GM19023 (cell line): Measurements from ENCODE around the gene GK.
"Not testable (repeated sequence)": the region's sequence is repeated elsewhere in the genome, so short reads cannot be mapped to it uniquely, and the experiment has no call there.

Source experiments
- ATAC-seq: cut with Tn5 transposase; IDR thresholded peaks from one replicate; pipeline ENCODE4 v1.9.1; 2021; ENCODE audit warnings: mild to moderate bottlenecking, moderate library complexity; ENCODE audit not compliant: unreplicated experiment

GK gene

DNA sequence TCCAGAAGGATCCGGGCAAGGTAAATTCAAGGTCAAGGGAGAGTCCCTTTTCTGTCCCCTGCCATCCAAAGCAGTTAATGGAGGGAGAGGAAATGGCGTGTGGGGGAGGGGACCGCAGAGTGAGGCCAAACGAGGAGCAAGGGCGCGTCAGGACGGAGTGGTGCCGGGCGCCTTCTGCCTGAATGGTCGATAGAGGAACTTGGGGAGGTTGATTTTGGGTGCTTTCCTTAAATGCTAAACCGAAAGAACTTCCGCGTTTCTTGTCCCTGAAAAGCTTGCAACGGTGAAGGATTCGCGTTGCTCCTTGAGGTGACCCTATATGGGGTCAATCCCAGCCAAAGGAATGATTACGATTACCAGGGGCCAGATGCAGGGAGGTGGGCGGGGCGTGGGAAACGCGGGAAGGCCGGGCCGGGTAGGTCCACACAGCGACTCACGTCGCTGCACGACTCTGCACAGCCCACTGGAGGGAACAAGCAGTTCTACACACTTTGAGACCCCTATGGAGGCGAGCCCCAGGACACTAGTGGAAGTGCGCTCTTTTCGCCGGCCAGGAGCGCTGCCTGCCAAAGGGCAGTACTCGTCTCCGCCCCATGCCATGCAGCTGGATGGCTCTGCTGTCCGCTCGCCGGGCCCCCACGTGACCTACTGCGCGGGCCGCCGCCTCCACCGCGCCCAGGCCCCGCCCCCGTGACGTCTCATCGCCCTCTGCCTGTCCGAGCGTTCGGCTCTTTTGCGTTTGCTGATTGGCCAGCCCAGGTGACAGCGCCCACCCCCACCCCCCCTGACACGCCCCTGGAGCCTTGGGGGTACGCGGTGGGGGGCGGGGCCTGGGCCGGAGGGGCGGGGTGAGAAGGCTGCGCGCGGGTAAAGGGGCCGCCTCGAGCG, 452 bp upstream of the GK start:
- peak; percentile 83 for ATAC-seq

DNA sequence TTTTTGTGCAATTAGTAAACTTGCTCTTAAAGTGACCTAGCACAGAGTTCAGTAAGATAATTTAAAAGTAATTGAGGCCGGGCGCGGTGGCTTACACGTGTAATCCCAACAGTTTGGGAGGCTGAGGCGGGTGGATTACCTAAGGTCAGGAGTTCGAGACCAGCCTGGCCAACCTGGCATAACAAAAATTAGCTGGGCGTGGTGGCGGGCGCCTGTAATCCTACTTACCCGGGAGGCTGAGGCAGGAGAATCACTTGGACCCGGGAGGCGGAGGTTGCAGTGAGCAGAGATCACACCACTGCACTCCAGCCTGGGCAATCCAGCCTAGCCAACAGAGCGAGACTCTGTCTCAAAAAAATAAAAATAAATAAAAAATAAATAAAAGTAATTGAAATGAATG, 1.2 kb downstream of the GK start:
- ATAC-seq, result not testable (repeated sequence)

DNA sequence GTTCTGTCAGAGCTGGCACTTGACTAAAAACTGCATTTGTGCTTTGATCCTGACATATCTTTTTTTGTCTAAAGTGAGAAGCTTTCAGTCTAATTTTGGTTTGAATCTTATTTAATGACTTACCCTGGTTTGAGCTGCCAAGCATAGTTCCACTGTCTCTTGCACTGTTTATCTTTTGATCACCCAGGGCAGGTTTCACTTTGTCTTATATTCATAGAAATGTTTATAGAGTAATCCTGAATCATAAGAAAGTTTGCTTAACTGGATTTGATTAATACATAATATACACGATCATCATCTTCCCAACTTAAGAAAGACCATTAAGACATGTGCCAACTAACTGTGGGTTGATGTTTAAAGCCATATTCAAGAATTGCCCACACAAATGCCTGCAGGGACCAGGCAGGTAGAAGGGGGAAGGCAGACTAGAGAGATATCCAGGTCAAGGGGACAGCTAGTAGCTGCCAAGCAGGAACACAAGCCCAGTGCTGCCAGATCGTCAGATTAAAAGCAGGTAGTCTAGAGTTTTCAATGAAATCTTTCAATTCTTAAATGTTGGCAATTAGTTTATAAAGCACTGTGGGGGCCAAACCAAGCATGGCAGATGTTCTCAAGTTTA, 1.9 kb downstream of the GK start:
- ATAC-seq, result no peak

DNA sequence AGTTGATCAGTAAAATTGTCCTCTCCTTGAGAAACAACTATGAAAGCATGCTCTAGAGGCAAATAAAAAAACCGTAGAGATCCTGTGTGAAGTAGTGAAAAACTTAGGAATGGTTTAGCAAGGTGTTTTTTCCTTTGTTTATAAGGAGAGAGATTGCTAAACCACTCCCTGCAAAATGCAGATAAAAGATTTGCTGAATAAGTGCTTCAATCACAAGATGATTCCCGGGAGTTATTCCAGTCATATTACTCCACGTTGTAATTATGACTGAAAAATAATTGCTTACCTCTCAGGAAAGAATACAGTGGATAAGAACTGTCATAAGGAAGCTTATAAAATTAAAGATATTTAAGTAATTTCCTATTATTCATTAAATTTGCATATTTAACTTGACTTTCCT, 2.8 kb downstream of the GK start:
- no peak for ATAC-seq

DNA sequence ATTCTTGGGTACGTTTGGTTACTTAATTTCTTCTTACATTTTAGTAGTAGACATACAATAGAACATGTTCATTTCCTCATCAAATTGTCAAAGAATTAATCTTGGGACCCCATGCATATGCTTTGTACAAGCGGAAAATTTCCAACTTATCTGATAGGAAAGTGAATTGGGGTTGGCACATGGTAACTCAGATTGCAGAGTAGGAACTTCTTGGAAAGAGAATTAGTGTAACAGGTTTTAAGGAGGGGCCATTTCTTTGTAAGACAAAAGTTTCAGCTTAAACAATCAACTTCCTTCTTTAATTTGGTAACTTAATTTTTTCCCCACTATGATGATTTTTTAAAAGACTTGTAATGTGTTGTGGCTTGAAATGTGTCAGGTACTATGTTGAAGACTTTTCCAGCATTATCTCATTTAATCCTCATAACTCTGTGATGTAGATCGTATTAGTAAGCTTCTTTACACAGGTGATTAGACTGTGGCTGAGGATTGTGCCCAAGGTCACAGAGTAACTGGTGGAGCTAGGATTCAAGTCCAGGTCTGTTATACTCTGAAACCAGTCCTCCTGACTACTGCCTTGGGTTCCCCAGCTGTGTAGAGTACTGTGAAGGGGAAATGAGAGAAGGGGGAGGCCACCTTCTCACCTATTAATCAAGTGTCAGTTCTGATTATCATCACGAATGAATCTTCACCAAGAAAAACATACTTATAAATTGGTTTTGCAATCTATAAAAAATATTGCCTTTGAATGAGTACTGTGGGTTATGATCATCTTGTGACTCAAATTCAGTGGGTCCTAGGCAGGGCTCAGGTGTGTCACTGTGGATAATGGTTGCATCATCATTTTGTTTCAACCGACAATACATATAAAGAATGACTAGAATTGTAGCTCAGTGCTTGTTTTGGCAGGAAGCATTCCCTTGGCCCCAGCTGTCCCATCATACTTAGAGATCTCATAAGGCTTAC, 4.3 kb downstream of the GK start:
- ATAC-seq, result no peak

DNA sequence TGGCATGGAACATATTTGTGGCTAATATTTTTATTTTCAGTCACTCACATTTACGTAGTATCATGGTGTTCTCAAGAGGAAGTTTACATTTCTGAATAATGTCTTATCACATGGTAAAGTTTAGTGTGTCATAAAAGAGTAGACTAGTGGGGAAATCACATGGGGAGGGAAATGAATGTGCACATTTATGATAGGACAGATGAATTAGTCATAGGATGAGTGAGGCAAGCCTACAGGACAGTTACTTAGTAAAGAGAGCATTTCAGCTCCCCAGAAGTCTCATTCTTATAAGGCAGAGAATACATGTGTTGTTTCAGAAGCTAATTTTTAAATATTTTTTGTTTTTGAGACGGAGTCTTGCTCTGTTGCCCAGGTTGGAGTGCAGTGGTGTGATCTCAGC, 6.2 kb downstream of the GK start:
- ATAC-seq, result no peak

DNA sequence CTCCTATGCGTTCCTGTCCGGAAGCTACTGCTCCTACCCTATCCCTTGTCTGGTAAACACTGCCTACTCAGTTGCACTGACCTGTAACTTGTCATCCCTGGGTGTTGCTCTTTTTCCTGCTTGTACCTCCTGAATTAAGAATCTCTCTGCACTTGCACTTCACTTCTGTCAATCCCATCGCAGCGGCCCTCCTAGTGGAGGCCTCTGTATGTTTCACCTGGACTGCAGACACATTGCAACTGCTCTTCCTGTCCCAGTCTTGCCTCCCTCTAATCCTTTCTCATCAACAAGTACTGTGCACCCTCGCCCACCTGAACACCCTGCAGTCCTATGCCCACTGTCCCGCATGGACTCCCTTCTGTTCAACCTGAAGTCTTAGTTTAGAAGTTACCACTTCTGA, 8.0 kb downstream of the GK start:
- no peak for ATAC-seq

DNA sequence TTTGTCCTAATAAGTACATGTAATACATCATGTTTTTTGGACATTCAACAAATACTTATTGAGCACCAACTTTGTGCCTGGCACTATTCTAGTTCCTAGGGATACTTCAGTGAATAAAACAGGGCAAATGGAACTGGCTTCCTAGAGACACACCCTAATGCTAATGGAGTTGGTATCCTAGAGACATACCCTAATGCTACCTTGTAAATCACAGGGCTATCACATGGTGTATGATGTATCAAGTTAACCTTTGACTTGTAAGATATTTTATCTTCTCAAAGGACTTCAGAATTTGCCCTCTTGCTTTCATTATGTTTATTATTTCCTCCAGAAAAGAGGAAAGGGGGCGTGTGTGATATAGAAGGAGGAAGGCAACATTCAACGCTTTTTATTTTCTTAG, 10.1 kb downstream of the GK start:
- ATAC-seq, result no peak

DNA sequence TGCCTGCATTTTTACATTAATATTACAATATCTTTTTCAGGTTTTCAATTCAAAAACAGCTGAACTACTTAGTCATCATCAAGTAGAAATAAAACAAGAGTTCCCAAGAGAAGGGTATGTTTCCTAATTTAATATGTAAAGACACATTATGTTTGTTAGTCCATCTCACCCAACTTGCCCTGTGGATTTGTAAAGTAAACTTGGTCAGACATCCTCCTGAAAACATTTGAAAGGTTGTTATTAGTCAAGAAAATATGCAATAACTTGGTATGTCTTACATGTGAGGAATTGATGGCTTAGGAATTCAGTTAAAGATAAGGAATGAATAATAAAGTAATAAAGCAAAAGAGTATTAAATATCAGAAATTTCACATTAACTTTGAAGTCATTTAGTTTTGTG, 12.2 kb downstream of the GK start:
- ATAC-seq, result no peak

DNA sequence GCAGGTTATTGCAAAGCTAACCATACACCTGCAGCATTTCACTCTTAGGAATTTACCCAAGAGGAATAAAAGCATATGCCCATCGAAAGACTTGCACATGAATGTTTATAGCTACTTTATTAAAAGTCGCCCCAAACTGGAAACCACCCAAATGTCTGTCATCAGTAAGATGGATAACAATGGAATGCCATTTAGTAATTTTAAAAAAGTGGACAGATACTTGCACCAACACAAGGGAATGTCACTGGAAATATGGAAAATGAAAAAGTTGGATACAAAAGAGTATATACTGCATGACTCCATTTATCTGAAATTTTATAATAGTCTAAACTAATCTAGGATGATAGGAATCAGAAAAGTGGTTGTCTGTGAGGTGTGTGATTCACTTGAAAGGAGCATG, 12.9 kb downstream of the GK start:
- no peak for ATAC-seq

DNA sequence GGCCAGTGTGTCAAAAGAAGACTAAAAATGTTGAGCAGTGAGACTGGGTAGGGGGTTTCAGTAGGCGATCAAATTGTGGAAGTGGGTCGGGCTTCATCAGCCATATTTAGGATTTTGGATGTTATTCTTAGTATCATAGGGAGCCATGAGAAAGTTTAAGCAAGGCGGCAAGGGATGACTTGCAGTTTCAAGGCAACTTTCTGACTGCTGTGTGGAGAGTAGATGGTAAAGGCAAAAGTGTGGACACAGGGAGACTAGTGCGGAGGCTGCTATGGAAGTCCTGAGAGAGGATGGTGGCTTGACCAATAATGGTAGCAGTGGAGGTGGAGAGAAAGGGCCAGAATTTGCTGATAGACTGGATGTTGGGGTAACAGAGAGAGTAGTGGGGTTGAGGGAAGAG, 15.4 kb downstream of the GK start:
- ATAC-seq, result no peak

DNA sequence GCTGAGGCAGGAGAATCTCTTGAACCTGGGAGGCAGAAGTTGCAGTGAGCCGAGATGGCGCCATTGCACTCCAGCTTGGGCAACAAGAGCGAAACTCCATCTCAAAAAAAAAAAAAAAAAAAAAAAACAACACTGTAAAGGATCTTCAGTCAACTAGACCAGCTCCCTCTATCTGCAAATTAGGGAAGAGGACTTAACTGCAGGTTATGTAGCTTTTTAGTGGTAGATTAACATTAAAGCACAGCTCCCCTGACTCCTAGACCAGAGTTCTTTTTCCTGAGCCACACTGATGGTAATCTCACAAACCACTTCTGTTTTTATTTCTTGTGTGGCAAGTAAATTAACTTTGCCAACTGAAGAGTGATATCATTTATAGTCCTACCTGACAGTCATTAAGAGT, 18.0 kb downstream of the GK start:
- not testable (repeated sequence) for ATAC-seq

DNA sequence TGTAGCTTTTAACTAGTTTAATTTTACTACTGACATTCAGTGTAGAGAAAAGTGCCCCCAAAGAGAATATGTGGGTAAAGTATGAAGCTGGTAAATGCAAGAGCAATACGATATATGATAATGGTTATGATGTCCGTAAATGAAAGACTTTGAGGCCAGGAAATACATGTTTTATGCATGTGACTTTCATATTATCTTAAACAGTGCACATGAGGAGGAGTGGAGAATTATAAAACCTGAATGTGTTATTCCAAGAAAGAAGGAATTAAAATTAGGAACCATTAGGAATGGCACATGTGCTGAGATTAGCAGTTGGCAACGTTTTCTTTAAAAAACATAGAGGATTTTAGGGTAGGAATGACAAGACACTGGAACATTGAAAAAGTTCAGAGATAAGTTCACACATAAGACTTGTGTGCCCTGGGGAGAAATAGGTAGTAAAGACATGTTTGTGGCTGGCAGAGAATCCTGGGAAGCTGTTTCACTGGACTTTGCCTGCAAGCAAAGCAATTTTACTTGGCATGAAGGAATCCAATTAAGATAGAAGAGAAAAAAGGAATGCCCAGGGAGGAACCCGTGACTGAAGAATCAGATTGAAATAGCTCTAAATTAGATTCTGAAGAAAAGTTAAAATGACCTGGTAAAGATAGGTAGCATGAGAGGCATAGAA, 20.0 kb downstream of the GK start:
- no peak for ATAC-seq

DNA sequence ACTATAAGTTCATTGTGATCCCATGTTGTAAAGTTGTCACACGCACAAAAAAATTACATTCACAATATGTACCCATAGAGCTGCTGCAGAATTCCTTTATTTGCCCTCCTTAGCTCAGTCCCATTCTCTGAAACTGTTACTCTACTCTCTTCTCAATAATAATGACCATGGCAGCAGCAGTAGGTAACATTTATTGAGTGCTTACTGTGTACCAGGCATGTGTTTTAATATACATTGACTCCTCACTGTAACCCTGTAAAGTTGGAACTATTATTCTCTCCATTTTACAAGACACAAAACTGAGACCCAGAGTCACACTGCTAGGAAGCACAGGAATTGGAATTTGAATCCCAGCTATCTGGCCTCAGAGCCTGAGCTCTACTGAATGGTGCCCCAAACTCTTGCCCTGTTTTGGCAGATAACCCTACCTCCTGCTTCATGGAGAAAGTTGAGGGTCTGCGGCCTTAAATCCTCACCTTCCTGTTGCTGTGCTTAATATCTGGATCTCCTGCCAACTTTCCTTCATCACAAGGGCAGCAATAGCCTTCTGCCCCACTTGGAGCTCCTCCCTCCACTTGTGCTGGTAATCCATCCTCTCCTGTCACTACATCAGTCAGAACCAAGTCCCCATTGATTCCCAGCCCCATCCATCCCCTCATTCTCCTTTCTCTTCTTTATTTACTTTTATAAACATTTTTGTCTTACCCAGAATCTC, 20.8 kb downstream of the GK start:
- no peak for ATAC-seq

DNA sequence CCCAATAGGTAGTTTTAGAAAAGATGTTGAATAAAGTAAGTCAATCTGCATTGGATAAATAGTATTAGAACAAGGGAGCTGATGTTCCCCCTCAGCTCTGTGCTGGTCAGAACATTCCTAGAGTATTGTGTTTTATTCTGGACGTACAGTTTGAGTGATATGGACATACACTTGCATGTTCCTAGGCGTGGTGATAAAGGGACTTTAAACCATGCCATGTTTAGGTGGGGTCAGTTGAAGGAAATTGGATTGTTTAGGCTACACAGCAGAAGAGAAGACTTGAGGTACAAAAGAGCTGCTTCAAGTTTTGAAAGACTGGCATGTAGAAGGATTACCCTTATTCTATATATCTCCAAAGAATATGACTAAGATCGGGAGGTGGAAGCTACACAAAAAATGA, 21.6 kb downstream of the GK start:
- ATAC-seq, result no peak

DNA sequence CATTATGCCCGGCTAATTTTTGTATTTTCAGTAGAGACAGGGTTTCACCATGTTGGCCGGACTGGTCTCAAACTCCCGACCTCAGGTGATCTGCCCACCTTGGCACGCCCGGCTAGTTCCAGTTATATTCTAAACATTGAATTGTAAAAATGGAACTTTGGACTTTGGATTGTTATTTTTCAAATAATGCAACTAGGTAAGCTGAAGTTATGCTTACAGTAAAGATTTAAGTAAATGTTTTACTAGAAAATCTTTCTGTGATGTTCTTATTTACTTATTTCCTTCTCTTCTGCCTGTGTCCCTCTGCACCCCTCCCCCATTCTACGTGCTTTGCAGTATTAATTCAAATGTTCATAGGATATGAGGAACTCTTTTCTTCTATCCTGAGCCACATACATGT, 26.1 kb downstream of the GK start:
- ATAC-seq, result no peak

DNA sequence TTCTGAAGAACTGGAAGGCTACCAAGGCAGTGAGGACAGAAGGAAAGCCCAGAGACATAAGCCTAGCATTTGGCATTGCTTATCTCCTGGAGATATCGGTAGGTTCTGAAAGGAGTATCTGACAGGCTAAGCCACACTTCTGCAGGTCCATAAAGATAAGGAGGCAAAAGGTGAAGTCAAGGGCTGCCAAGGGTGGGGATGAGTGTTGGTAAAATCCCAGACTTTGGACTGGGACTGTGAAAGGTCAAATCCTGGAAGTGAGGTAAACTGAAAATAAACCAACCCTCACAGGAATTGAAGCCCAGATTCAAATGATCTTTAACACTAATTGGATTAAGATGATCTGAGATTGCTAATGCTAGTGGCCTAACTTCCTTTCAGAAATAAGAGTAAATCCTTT, 27.4 kb downstream of the GK start:
- no peak for ATAC-seq

DNA sequence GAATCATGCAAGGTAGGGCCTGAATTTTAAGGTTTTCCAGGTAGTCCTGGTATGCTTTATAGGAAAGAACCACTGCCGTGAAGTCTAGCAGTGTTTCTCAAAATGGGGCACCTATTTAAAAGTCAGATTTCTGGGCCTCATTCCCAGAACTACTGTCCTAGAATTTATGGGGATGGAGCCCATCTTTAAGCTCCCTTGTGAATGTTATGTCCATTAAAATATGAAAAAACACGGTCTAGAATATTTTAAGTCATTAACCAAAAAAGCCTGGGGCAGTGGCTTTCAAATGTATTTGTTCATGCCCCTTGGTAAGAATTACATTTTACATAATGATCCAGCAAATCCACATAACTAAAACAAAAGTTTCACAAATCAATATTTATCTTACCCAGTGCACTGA, 35.4 kb downstream of the GK start:
- no peak for ATAC-seq

DNA sequence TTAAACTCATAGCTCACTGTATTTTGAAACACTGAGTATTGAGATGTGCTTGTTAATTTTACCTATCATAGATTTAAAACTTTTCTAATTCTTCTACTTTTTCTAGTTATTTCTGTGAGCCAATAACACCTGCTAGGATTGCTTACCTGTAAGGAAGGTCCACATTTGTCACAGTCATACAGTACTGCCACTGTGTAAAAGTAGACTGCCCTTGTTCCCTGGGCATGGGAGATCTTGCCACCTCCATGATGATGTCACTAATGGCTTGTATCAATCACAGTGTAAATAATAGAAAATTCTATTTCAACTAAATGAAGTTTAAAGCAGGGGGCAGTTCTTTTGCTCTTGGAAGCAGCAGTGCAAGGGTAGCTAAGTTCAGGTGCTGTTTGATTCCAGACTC, 35.9 kb downstream of the GK start:
- ATAC-seq, result no peak

DNA sequence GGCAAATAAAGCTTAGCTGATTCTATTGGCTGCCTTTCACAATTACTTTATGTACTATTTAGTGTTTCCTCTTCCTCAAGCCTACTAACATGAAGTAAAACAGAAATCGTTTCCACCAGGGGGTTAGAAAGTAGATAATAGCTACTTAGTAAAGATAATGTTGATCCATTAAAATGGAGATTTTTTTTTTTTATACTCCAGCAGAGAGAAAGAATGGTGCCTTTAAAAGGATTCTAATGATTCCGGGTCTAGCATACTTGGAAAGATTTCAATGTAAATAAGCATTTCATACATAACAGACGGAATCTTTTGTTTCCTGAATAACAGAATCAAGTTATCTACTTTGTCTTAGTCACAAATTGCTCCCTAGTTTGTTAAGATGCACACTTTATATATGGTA, 37.1 kb downstream of the GK start:
- ATAC-seq, result no peak
